ENCODE data around the gene CPED1. TPM values are rescaled to one million over a fixed set of nuclear protein-coding genes. Genes with fewer than 3 reads are reported as not detected.
"Not testable (repeated sequence)": the region's sequence is repeated elsewhere in the genome, so short reads cannot be mapped to it uniquely, and the experiment has no call there.

CPED1 gene
- total and polyA plus RNA-seq, 2 donors (not counting 1 experiment from before 2014, with no cell fraction given) = 70.2 to 196 TPM

DNA sequence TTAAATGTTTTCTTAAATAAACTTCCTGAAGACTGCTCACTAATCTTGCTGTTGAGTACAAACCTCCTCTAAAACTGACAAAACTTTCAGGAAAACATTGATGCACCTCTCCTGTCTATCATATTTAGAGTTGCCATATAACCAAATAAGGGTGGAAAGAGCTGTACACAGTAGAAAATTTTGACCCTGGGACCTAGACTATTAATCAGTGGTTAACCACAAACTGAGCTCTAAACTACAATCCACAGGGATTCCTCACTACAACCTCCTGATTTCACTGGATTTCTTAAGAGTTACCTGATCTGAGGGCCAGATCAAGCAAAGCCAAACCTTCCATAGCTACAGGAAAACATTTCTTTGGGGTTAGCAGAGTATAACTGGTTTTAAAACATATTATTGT, 300.4 kb downstream of the CPED1 start:
- no peak for TF ChIP-seq EZH2 (IDR thresholded peaks at IDR 0.05; ENCODE audit: low read length, missing control alignments)
- TF ChIP-seq, protein P1, sequence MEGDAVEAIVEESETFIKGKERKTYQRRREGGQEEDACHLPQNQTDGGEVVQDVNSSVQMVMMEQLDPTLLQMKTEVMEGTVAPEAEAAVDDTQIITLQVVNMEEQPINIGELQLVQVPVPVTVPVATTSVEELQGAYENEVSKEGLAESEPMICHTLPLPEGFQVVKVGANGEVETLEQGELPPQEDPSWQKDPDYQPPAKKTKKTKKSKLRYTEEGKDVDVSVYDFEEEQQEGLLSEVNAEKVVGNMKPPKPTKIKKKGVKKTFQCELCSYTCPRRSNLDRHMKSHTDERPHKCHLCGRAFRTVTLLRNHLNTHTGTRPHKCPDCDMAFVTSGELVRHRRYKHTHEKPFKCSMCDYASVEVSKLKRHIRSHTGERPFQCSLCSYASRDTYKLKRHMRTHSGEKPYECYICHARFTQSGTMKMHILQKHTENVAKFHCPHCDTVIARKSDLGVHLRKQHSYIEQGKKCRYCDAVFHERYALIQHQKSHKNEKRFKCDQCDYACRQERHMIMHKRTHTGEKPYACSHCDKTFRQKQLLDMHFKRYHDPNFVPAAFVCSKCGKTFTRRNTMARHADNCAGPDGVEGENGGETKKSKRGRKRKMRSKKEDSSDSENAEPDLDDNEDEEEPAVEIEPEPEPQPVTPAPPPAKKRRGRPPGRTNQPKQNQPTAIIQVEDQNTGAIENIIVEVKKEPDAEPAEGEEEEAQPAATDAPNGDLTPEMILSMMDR (conservative IDR thresholded peaks at IDR 0.05 in 1 of 2, IDR thresholded peaks at IDR 0.05 in 1 of 2; ENCODE audit: low read depth in 1 of 2, low read length in 2 of 2) = no peak
- Histone ChIP-seq H2AFZ (ENCODE audit: low read length) (no peak overlapping the region), H3K9me3 (ENCODE audit: control insufficient read depth, insufficient read depth, low read depth, low read length) (no peaks in the 10 kb centered on the region), H3K79me2 (ENCODE audit: control insufficient read depth, insufficient read depth, low read length) (no peaks in the 10 kb centered on the region), H3K4me1 (ENCODE audit: control insufficient read depth, extremely low read depth, insufficient read depth, low read length) (no peaks in the 10 kb centered on the region), H3K27me3 (ENCODE audit: control insufficient read depth, insufficient read depth, low read length) (no peaks in the 10 kb centered on the region), H3K36me3 (ENCODE audit: control insufficient read depth, insufficient read depth, low read length) (peaks cover 2% of the 10 kb centered on the region), H4K20me1 (ENCODE audit: control insufficient read depth, extremely low read depth, insufficient read depth, low read length) (no peaks in the 10 kb centered on the region), H3K4me2 (ENCODE audit: extremely low read depth, insufficient read depth, low read length) (no peak overlapping the region), H3K9ac (ENCODE audit: insufficient read depth, low read length) (no peak overlapping the region), H3K27ac (ENCODE audit: insufficient read depth, low read length) (no peak overlapping the region), H3K4me3 (replicated peaks in 1 of 4; ENCODE audit: control extremely low read depth in 1 of 4, insufficient read depth in 1 of 4, low read depth in 3 of 4, low read length in 4 of 4) (no peak overlapping the region)
- DNase-seq (ENCODE audit: low read depth in 2 of 2) = peak; percentile 86 to 92

DNA sequence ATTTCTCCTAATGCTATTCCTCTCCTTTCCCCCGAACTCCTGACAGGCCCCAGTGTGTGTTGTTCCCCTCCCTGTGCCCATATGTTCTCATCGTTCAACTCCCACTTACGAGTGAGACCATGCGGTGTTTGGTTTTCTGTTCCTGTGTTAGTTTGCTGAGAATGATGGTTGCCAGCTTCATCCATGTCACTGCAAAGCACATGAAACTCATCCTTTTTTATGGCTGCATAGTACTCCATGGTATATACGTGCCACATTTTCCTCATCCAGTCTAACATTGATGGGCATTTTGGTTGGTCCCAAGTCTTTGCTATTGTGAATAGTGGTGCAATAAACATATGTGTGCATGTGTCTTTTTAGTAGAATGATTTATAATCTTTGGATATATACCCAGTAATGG, 301.4 kb downstream of the CPED1 start:
- not testable (repeated sequence) for H2AFZ ChIP-seq (ENCODE audit: low read length); H3K27ac ChIP-seq (ENCODE audit: insufficient read depth, low read length); H4K20me1 ChIP-seq (ENCODE audit: control insufficient read depth, extremely low read depth, insufficient read depth, low read length); H3K27me3 ChIP-seq (ENCODE audit: control insufficient read depth, insufficient read depth, low read length); H3K9ac ChIP-seq (ENCODE audit: insufficient read depth, low read length); H3K4me3 ChIP-seq (replicated peaks in 1 of 4; ENCODE audit: control extremely low read depth in 1 of 4, insufficient read depth in 1 of 4, low read depth in 3 of 4, low read length in 4 of 4); H3K4me2 ChIP-seq (ENCODE audit: extremely low read depth, insufficient read depth, low read length); DNase-seq (ENCODE audit: low read depth in 2 of 2); H3K9me3 ChIP-seq (ENCODE audit: control insufficient read depth, insufficient read depth, low read depth, low read length); H3K79me2 ChIP-seq (ENCODE audit: control insufficient read depth, insufficient read depth, low read length); H3K4me1 ChIP-seq (ENCODE audit: control insufficient read depth, extremely low read depth, insufficient read depth, low read length); H3K36me3 ChIP-seq (ENCODE audit: control insufficient read depth, insufficient read depth, low read length)

DNA sequence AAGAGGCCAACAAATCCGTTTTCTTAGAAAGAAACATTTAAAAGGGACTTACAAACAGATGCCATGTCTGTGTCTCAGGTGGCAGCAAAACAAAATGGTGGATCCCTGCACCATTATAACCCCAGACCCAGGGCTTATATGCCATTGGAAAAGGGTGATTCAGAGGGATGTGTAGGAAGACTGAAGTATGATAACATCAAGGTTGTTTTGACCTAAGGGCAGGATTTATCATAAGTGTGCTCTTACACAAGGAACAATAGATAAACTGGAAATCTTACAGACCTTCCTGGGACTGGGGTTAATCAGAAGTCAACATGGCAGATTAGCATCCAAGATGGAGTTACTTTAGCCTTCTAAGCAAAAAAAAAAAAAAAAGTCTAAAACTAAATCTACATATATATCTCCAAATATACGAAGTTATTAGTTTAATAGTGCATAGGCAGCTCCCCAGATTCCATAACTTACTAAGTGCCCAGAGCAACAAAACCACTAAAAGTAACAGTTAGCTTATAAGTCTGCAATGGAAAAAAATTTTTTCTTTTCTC, 306.0 kb downstream of the CPED1 start:
- H2AFZ ChIP-seq (ENCODE audit: low read length) = no peak overlapping the region
- H4K20me1 ChIP-seq (ENCODE audit: control insufficient read depth, extremely low read depth, insufficient read depth, low read length) = no peaks in the 10 kb centered on the region
- no peaks in the 10 kb centered on the region for H3K4me1 ChIP-seq (ENCODE audit: control insufficient read depth, extremely low read depth, insufficient read depth, low read length)
- no peak overlapping the region for H3K9ac ChIP-seq (ENCODE audit: insufficient read depth, low read length)
- TF ChIP-seq EZH2 (IDR thresholded peaks at IDR 0.05; ENCODE audit: low read length, missing control alignments) = no peak
- TF ChIP-seq, protein P1 (conservative IDR thresholded peaks at IDR 0.05 in 1 of 2, IDR thresholded peaks at IDR 0.05 in 1 of 2; ENCODE audit: low read depth in 1 of 2, low read length in 2 of 2) = no peak
- H3K27me3 ChIP-seq (ENCODE audit: control insufficient read depth, insufficient read depth, low read length) = no peaks in the 10 kb centered on the region
- no peak overlapping the region for H3K4me2 ChIP-seq (ENCODE audit: extremely low read depth, insufficient read depth, low read length)
- H3K79me2 ChIP-seq (ENCODE audit: control insufficient read depth, insufficient read depth, low read length) = no peaks in the 10 kb centered on the region
- no peak overlapping the region for H3K4me3 ChIP-seq (replicated peaks in 1 of 4; ENCODE audit: control extremely low read depth in 1 of 4, insufficient read depth in 1 of 4, low read depth in 3 of 4, low read length in 4 of 4)
- H3K27ac ChIP-seq (ENCODE audit: insufficient read depth, low read length) = no peak overlapping the region
- no peak for DNase-seq (ENCODE audit: low read depth in 2 of 2)
- no peaks in the 10 kb centered on the region for H3K9me3 ChIP-seq (ENCODE audit: control insufficient read depth, insufficient read depth, low read depth, low read length)
- no peaks in the 10 kb centered on the region for H3K36me3 ChIP-seq (ENCODE audit: control insufficient read depth, insufficient read depth, low read length)

Measured in fibroblast of lung (primary cell).